ENCODE data around the gene RNF213. TPM values are rescaled to one million over a fixed set of nuclear protein-coding genes. Genes with fewer than 3 reads are reported as not detected.
"Not testable (repeated sequence)": the region's sequence is repeated elsewhere in the genome, so short reads cannot be mapped to it uniquely, and the experiment has no call there.

Gene RNF213
- polyA plus RNA-seq, 3 donors, result 19.6 to 45.5 (median 24.7) TPM

- H3K27ac ChIP-seq (ENCODE audit: low read depth, low read length), result no peak overlapping the region
- WGBS, 3 donors, result 89 to 92% (median 89%) methylated on average over 8 of the region's 8 CpGs
Observed at GRCh38 chr17:80406146-80406545, 145.5 kb downstream of the RNF213 start.

DNA sequence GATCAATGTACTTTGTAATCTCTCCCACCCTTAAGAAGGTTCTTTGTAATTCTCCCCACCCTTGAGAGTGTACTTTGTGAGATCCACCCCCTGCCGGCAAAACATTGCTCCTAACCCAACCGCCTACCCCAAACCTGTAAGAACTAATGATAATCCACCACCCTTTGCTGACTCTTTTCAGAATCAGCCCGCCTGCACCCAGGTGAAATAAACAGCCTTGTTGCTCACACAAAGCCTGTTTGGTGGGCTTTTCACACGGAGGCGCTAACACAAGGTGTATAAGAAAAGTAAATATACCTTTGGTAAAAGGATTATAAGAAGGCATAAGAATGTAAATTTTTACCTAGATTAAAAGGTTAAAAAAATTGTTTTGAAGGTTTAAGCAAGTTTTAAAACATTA is 147.3 kb downstream of the RNF213 start:
- not testable (repeated sequence) for H3K27ac ChIP-seq (ENCODE audit: low read depth, low read length)
- 54 to 84% (median 82%) methylated on average over 5 of the region's 5 CpGs for WGBS, 3 donors

GRCh38 chr17:80408872-80409271 is 148.2 kb downstream of the RNF213 start:
- 5 to 14% (median 11%) methylated on average over 6 of the region's 6 CpGs for WGBS, 3 donors

DNA sequence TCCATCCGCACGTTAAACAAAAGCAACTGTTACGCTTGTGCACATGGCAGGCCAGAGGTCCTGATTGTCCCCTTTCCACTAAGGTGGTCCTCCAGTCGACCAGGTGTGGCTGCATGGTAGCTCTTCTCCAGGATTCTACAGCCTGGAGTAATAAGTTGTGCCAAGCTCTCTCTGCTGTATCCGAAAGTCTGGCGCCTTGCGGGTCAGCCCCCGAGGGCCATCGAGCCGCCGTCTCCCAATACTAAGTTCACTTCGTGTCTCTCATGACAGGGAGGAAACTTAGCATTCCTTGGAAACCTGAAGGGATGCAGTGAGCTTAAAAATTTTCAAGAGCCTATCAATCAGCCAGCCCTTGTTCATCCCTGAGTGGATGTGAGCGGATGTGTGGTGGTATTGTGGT is 149.0 kb downstream of the RNF213 start:
- WGBS, 3 donors, result 89 to 93% (median 91%) methylated on average over 13 of the region's 13 CpGs
- H3K27ac ChIP-seq (ENCODE audit: low read depth, low read length), result no peak overlapping the region

More at GRCh38 chr17:80408872-80409271, 148.2 kb downstream of the RNF213 start:
- H3K27ac ChIP-seq (ENCODE audit: low read depth, low read length), result no peak overlapping the region

GRCh38 chr17:80410441-80411087 is 149.9 kb downstream of the RNF213 start:
- 73 to 84% (median 81%) methylated on average over 13 to 16 of the region's 16 CpGs for WGBS, 3 donors
- not testable (repeated sequence) for H3K27ac ChIP-seq (ENCODE audit: low read depth, low read length)

DNA sequence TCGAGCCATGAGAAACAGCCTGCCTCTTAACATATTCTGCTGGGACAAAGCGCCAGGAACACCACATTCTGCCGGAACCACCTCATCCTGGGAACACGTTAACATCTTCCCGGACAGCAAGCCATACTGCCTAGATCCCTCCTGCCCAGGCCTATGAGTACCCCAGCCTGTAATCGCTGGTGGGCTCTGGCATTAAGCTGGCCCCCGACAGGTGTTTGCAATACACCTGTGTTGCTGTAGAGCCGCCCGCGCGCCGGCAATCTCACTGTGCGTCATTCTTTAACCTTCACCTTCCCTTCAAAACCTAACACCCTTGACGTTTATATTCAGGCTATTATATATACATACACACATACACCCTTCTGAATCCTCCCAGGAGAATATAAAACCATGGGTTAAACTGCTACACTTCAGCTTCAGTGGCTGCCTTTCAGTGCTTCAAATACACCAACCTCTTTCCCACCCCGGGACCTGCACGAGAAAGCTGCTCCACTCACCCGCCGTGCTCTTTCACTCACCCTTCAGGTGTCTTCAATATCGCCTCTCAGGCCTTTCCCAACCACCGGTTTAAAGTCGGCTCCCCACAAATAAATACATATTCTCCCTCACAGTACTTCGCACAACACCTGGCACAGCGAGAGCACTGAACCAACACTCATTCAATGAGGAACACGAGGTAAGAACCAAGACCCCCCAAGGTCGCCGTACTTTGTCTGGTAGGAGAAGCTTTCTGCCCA is 153.3 kb downstream of the RNF213 start:
- 18 to 48% (median 44%) methylated on average over 26 of the region's 26 CpGs for WGBS, 3 donors
- no peak overlapping the region for H3K27ac ChIP-seq (ENCODE audit: low read depth, low read length)

- WGBS, 3 donors, result 0 to 4% (median 2%) methylated on average over 15 of the region's 15 CpGs
- no peak overlapping the region for H3K27ac ChIP-seq (ENCODE audit: low read depth, low read length)
Observed at GRCh38 chr17:80414508-80414802, 153.8 kb downstream of the RNF213 start.

DNA sequence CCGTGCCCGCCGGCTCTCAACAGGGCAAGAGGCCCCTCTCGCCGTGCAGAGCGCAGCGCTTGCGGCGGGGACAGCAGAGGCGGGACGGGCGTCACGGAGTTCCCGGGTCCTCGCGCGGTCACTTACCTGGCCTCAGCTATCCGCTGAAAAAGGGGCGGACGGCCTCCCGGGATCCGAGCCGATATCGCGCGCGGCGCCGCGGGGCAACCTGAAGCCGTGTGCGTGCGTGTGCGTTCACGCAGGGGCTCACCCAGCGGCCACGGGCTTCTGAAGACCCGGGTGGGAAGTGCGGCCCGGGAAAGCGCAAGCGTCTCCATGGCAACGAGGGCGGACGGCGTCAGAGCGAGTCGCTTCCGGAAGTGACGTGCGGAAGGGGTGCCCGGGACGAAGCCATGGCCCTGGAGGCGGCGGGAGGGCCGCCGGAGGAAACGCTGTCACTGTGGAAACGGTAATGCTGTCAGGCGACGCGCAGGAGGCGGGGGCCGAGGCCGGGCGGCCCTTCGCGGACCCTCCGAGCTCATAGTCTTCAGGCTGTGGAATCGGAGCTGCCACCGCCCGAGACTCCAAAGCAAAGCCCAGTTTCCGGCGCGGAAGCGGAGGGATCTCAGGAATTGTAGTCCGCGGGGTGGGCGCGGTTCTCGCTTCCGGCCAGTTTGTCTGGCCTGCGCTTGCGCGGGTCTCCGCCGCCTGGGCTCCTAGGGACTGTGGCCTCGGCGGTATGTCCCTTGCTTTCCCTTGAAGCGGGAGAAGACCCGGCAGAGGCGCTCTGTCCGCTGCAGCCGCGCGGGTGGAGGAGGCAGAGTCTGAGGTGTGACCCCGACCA is 154.4 kb downstream of the RNF213 start, which contains the start of gene ENDOV:
TSS of gene ENDOV (plus strand) at position 365 of the 823 bp plus-strand sequence. CDS start at position 393, 28 bp downstream.
- 0 to 1% (median 0%) methylated on average over 92 to 97 of the region's 97 CpGs for WGBS, 3 donors
- no peak within 1 kb of the TSS for H3K27ac ChIP-seq (ENCODE audit: low read depth, low read length)

DNA sequence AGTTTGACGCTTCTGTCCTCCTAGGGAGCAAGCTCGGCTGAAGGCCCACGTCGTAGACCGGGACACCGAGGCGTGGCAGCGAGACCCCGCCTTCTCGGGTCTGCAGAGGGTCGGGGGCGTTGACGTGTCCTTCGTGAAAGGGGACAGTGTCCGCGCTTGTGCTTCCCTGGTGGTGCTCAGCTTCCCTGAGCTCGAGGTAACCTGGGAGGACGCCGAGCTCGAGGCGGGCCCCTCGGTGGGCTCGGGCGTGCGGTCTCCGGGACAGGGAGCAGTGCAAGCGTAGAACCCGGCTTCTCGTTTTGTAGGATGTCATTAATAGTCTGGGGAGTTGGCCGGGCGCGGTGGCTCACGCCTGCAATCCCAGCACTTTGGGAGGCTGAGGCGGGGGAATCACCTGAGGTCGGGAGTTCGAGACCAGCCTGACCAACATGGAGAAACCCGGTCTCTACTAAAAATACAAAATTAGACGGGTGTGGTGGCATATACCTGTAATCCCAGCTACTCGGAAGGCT is 155.0 kb downstream of the RNF213 start:
- WGBS, 3 donors, result 8 to 11% (median 11%) methylated on average over 39 of the region's 39 CpGs
- no peak overlapping the region for H3K27ac ChIP-seq (ENCODE audit: low read depth, low read length)

DNA sequence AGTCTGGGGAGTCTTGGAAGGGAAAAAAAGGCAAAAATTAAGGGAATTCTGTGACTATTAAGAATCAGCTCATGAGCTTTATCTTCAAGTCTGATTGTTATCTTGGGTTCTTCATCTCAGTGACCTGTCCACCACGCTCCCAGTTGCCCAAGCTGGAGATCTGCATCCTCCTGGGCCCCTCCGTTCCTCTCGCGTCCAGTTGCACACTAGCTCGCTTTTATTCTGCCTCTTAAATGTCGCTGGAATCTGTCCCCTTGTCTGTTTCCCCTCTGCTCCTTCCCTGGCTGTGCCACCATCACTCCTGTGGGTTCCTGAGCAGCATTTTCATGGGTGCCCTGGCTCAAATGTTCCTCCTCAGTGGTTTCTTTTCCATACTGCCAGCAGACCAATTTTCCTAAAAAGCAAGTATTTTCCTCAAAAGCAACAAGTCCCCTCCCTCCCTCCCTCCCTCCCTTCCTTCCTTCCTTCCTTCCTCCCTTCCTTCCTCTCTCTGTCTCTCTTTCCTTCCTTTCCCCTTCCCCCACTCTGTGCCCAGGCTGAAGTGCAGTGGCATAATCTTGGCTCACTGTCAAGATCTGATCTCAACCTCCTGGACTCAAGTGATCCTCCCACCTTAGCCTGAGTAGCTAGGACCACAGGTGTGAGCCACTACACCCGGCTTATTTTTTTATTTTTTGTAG is 155.7 kb downstream of the RNF213 start:
- 68 to 81% (median 78%) methylated on average over 7 of the region's 7 CpGs for WGBS, 3 donors
- no peak overlapping the region for H3K27ac ChIP-seq (ENCODE audit: low read depth, low read length)

- H3K27ac ChIP-seq (ENCODE audit: low read depth, low read length), result no peak overlapping the region
- 86 to 90% (median 88%) methylated on average over 6 of the region's 6 CpGs for WGBS, 3 donors
Observed at GRCh38 chr17:80416940-80417293, 156.3 kb downstream of the RNF213 start.

DNA sequence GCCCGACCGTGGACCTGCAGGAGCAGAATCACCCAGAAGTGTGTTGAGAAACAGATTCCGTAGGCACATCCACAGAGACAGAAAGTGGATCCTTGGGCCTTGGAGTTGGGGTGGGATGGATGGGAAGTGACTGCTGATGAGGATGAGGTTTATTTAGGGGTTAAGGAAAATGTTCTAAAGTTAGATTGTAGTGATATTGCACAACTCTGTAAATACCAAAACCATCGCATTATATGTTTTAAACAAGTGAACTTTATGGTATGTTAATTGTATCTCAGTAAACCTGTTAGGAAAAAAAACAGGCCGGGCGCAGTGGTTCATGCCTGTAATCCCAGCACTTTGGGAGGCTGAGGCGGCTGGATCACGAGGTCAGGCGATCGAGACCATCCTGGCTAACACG is 157.9 kb downstream of the RNF213 start:
- H3K27ac ChIP-seq (ENCODE audit: low read depth, low read length), result no peak overlapping the region
- WGBS, 3 donors, result 93 to 94% (median 93%) methylated on average over 11 of the region's 11 CpGs

DNA sequence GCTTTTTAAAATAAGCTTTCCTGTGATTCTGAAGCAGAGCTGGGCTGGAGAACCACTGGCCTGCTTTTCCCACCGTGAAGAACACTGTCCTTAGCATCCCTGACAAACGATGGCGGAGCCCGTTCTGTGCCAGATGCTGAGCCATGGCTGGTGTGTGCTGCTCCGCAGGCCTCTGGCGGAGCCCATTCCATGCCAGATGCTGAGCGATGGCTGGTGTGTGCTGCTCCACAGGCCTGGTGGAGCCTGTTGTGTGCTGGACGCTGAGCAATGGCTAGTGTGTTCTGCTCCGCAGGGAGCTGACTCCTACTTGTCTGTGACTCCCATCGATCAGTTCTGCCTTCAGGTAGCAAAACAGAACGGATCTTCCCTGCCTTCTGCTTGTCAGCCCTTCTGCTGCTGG is 158.6 kb downstream of the RNF213 start:
- no peak overlapping the region for H3K27ac ChIP-seq (ENCODE audit: low read depth, low read length)
- 82 to 87% (median 82%) methylated on average over 11 of the region's 11 CpGs for WGBS, 3 donors

GRCh38 chr17:80421381-80422090 is 160.9 kb downstream of the RNF213 start:
- no peak overlapping the region for H3K27ac ChIP-seq (ENCODE audit: low read depth, low read length)
- 58 to 74% (median 71%) methylated on average over 19 to 20 of the region's 20 CpGs for WGBS, 3 donors

DNA sequence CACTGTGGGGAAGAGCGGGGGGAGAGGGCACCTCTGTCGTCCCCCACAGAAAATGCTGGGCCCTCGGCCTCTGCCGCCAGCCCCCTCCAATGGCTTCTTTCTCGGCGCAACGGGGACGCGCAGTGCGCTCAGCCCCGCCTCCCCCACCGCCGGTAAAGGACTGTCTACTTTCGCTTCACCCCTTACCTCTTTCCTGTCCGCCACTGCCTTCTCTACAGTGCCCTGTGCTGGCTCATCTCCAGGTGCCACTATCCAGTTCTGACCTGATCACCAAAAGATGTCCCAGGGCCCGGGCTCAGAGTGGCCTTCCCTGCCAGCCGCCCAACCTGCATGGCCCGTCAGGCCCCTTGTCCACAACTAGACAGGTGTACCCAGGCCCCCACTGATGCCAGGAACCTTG is 161.6 kb downstream of the RNF213 start:
- 82 to 91% (median 84%) methylated on average over 17 to 18 of the region's 18 CpGs for WGBS, 3 donors
- H3K27ac ChIP-seq (ENCODE audit: low read depth, low read length), result no peak overlapping the region

DNA sequence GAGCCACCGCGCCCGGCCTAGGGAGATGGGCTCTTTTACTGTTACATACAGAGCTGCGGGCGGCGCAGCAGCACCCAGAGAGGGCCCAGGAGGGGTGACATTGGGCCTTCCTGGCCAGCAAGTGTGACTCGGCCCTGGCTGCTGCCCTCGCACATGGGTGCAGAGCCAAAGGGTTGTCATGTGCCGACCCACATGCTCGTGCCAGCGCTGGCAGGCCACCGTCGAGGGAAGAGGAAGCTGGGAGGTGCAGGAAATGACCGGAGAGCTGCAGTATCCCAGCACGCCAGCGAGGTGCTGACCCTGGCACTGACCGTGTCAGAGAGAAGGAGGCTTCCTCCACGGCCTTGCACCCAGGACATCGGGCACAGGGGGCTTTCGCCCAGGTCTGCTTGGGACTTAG is 162.3 kb downstream of the RNF213 start:
- no peak overlapping the region for H3K27ac ChIP-seq (ENCODE audit: low read depth, low read length)
- 54 to 78% (median 60%) methylated on average over 19 to 20 of the region's 20 CpGs for WGBS, 3 donors

- H3K27ac ChIP-seq (ENCODE audit: low read depth, low read length), result no peak overlapping the region
- WGBS, 3 donors, result 73 to 83% (median 79%) methylated on average over 13 of the region's 13 CpGs
Observed at GRCh38 chr17:80423536-80424225, 163.0 kb downstream of the RNF213 start.
